Lung (tissue), 12 donors: ENCODE results near the gene DNAJA4. TPM values are rescaled to one million over a fixed set of nuclear protein-coding genes. Genes with fewer than 3 reads are reported as not detected.

ENCODE experiments used
- ATAC-seq: fragments of 200-7000 bp; cut with Tn5 transposase; one replicate; pipeline ENCODE4 v1.9.1; 2020; ENCODE audit warnings: moderate number of reproducible peaks; ENCODE audit not compliant: insufficient read depth, low FRiP score
- DNase-seq, 3 donors: peaks; one replicate each; pipeline ENCODE4 v3.0.0-alpha.2; 2013 to 2017
- H3K27ac ChIP-seq, 2 donors: one replicate each; pipeline ENCODE4 v1.5.1; 2013; ENCODE audit warnings: mild to moderate bottlenecking in 2 of 2, moderate library complexity in 2 of 2, control low read depth in 1 of 2, inconsistent platforms in 1 of 2, low read depth in 1 of 2, low read length in 1 of 2
- H3K27me3 ChIP-seq, 3 donors: one replicate each; pipeline ENCODE4 v1.5.1; 2013; ENCODE audit warnings: low read length in 2 of 3; ENCODE audit not compliant: control insufficient read depth in 3 of 3, insufficient read depth in 3 of 3
- H3K36me3 ChIP-seq, 4 donors: one replicate each; pipeline ENCODE4 v1.5.1; 2013; ENCODE audit warnings: low read length in 4 of 4, mild to moderate bottlenecking in 1 of 4, moderate library complexity in 1 of 4; ENCODE audit not compliant: control insufficient read depth in 4 of 4, insufficient read depth in 4 of 4
- H3K4me1 ChIP-seq, 5 donors: one replicate each; pipeline ENCODE4 v1.5.1; 2013; ENCODE audit warnings: low read length in 5 of 5, mild to moderate bottlenecking in 2 of 5, moderate library complexity in 1 of 5; ENCODE audit not compliant: control insufficient read depth in 5 of 5, insufficient read depth in 5 of 5
- H3K4me3 ChIP-seq: one replicate; pipeline ENCODE4 v1.5.1; 2013; ENCODE audit warnings: mild to moderate bottlenecking, control low read depth, moderate library complexity
- H3K9ac ChIP-seq, 2 donors: one replicate each; pipeline ENCODE4 v1.5.1; 2013; ENCODE audit warnings: low read length in 2 of 2, control low read depth in 1 of 2; ENCODE audit not compliant: insufficient read depth in 1 of 2
- H3K9me3 ChIP-seq, 4 donors: one replicate each; pipeline ENCODE4 v1.5.1; 2013; ENCODE audit warnings: low read length in 3 of 4, mild to moderate bottlenecking in 1 of 4, moderate library complexity in 1 of 4; ENCODE audit not compliant: control insufficient read depth in 4 of 4, insufficient read depth in 3 of 4
- CTCF ChIP-seq: IDR thresholded peaks from 2 replicates; pipeline ENCODE4 v1.5.1; 2012; ENCODE audit warnings: mild to moderate bottlenecking; ENCODE audit errors: control extremely low read depth, extremely low read depth
- WGBS, 2 donors: extraction: QIAGEN DNeasy Blood & Tissue Kit; methylation state at CpG; one replicate each; pipeline ENCODE4 v1.1.7; 2013; 5-methylcytosine and 5-hydroxymethylcytosine counted together
- polyA plus RNA-seq, 2 donors: library from polyadenylated mRNA; stranded (reverse); fragments of 200-250 nt; gene quantifications; one replicate each; pipeline ENCODE4 v1.2.1, GENCODE V29; 2013
- total RNA-seq, 2 donors: library from RNA; depleted of rRNA in 1 of 2; stranded (reverse); fragments of >200 nt in 1 of 2; gene quantifications; one replicate each; pipeline ENCODE4 v1.2.1, GENCODE V29; 2014 to 2021
- donor health status: control.
- donor health status: control.
- donor health status: Bipolar disorder and iron deficiency.
- donor health status: healthy.
- donor health status: DM: yes; HTN: yes; CAD: no.

The DNAJA4 gene
- total and polyA plus RNA-seq, 4 donors: 19.3 to 74.6 (median 33.9) TPM

GRCh38 chr15:78232951-78233350, 31.4 kb upstream of the DNAJA4 start:
- no peak for DNase-seq
- Histone ChIP-seq H3K9ac (no peak overlapping the region), H3K36me3 (no peaks in the 10 kb centered on the region), H3K4me3 (no peak overlapping the region), H3K9me3 (peaks cover 0 to 1% (median 0%) of the 10 kb centered on the region in 4 donors), H3K27me3 (no peaks in the 10 kb centered on the region), H3K4me1 (no peaks in the 10 kb centered on the region), H3K27ac (no peak overlapping the region)
- WGBS, 2 donors: 71 to 87% methylated on average over 5 of the region's 5 CpGs
- TF ChIP-seq CTCF: no peak
- no peak for ATAC-seq

GRCh38 chr15:78233496-78233895, 30.9 kb upstream of the DNAJA4 start:
- no peaks in the 10 kb centered on the region for H3K27me3 ChIP-seq
- DNase-seq: no peak
- ATAC-seq: no peak
- H3K4me1 ChIP-seq: no peaks in the 10 kb centered on the region
- H3K4me3 ChIP-seq: no peak overlapping the region
- peaks cover 0 to 1% (median 0%) of the 10 kb centered on the region in 4 donors for H3K9me3 ChIP-seq
- no peak for TF ChIP-seq CTCF
- 73 to 74% methylated on average over 11 of the region's 11 CpGs for WGBS, 2 donors
- H3K27ac ChIP-seq: no peak overlapping the region
- no peak overlapping the region for H3K9ac ChIP-seq
- H3K36me3 ChIP-seq: no peaks in the 10 kb centered on the region

- Histone ChIP-seq H3K27ac (no peak within 1 kb of the TSS), H3K9ac (no peak within 1 kb of the TSS), H3K4me3 (no peak within 1 kb of the TSS), H3K27me3 (no peaks in the 10 kb centered on the region), H3K36me3 (no peaks in the 10 kb centered on the region), H3K4me1 (no peaks in the 10 kb centered on the region), H3K9me3 (peaks cover 0 to 1% (median 0%) of the 10 kb centered on the region in 4 donors)
- TF ChIP-seq CTCF: no peak
- DNase-seq (no peak), ATAC-seq (no peak)
- 66% methylated on average over 6 of the region's 6 CpGs for WGBS, 2 donors
These were observed 29.8 kb upstream of the DNAJA4 start, which contains the start of gene ACSBG1 for GRCh38 chr15:78234515-78235040. ACSBG1 (minus strand) TSS chr15:78234565; CDS start chr15:78234501, 64 bp downstream.

GRCh38 chr15:78236491-78236890, 27.9 kb upstream of the DNAJA4 start:
- Histone ChIP-seq H3K9ac (no peak overlapping the region), H3K27ac (no peak overlapping the region), H3K4me3 (no peak overlapping the region), H3K36me3 (no peaks in the 10 kb centered on the region), H3K27me3 (no peaks in the 10 kb centered on the region), H3K4me1 (no peaks in the 10 kb centered on the region), H3K9me3 (peaks cover 0 to 1% (median 0%) of the 10 kb centered on the region in 4 donors)
- no peak for ATAC-seq
- WGBS, 2 donors: 90 to 91% methylated on average over 6 of the region's 6 CpGs
- no peak for DNase-seq
- TF ChIP-seq CTCF: no peak
